ENCODE data around the gene ADGRB2. TPM values are rescaled to one million over a fixed set of nuclear protein-coding genes. Genes with fewer than 3 reads are reported as not detected.
"Not testable (repeated sequence)": the region's sequence is repeated elsewhere in the genome, so short reads cannot be mapped to it uniquely, and the experiment has no call there.

The ADGRB2 gene
- total RNA-seq, 1 donor from 2014 or later = 21.5 TPM

- Mint-ChIP-seq H3K4me1 (peaks cover 64% of the 10 kb centered on the region), H3K27ac (peak overlapping the region; percentile 100), H3K9me3 (no peaks in the 10 kb centered on the region), H3K27me3 (ENCODE audit: low read depth) (peaks cover 9% of the 10 kb centered on the region), H3K36me3 (no peaks in the 10 kb centered on the region), H3K4me3 (peak overlapping the region; percentile 75)
- TF ChIP-seq CTCF (IDR thresholded peaks at IDR 0.05; ENCODE audit: unreplicated experiment) = no peak
- peak; percentile 40 to 64 for DNase-seq (ENCODE audit: low spot score in 2 of 2, unreplicated experiment in 2 of 2)
Observed at GRCh38 chr1:31714442-31715086, 49.6 kb downstream of the ADGRB2 start.

- Mint-ChIP-seq H3K4me3 (peak overlapping the region; percentile 23), H3K4me1 (peaks cover 60% of the 10 kb centered on the region), H3K9me3 (no peaks in the 10 kb centered on the region), H3K27me3 (ENCODE audit: low read depth) (peaks cover 7% of the 10 kb centered on the region), H3K27ac (peak overlapping the region; percentile 100), H3K36me3 (no peaks in the 10 kb centered on the region)
- peak in 1 of 2 experiments; percentile 57 for DNase-seq (ENCODE audit: low spot score in 2 of 2, unreplicated experiment in 2 of 2)
- TF ChIP-seq CTCF (IDR thresholded peaks at IDR 0.05; ENCODE audit: unreplicated experiment) = no peak
Observed at GRCh38 chr1:31712630-31713029, 51.5 kb downstream of the ADGRB2 start.

GRCh38 chr1:31712068-31712467 lies 52.1 kb downstream of the ADGRB2 start:
- Mint-ChIP-seq H3K4me3 (no peak overlapping the region), H3K27me3 (ENCODE audit: low read depth) (peaks cover 3% of the 10 kb centered on the region), H3K27ac (peak overlapping the region; percentile 100), H3K36me3 (no peaks in the 10 kb centered on the region), H3K9me3 (no peaks in the 10 kb centered on the region), H3K4me1 (peaks cover 58% of the 10 kb centered on the region)
- DNase-seq (ENCODE audit: low spot score in 2 of 2, unreplicated experiment in 2 of 2) = no peak
- TF ChIP-seq CTCF (IDR thresholded peaks at IDR 0.05; ENCODE audit: unreplicated experiment) = no peak

- no peak overlapping the region for H3K27ac Mint-ChIP-seq
- no peak overlapping the region for H3K4me3 Mint-ChIP-seq
- TF ChIP-seq CTCF (IDR thresholded peaks at IDR 0.05; ENCODE audit: unreplicated experiment) = no peak
- H3K36me3 Mint-ChIP-seq = no peaks in the 10 kb centered on the region
- peaks cover 3% of the 10 kb centered on the region for H3K27me3 Mint-ChIP-seq (ENCODE audit: low read depth)
- H3K9me3 Mint-ChIP-seq = no peaks in the 10 kb centered on the region
- peaks cover 55% of the 10 kb centered on the region for H3K4me1 Mint-ChIP-seq
- DNase-seq (ENCODE audit: low spot score in 2 of 2, unreplicated experiment in 2 of 2) = no peak
Observed at GRCh38 chr1:31708324-31708723, 55.8 kb downstream of the ADGRB2 start.

GRCh38 chr1:31707711-31708110 lies 56.4 kb downstream of the ADGRB2 start:
- DNase-seq (ENCODE audit: low spot score in 2 of 2, unreplicated experiment in 2 of 2) = no peak
- Mint-ChIP-seq H3K27me3 (ENCODE audit: low read depth) (peaks cover 3% of the 10 kb centered on the region), H3K4me3 (no peak overlapping the region), H3K27ac (peak overlapping the region; percentile 22), H3K9me3 (no peaks in the 10 kb centered on the region), H3K4me1 (peaks cover 55% of the 10 kb centered on the region), H3K36me3 (no peaks in the 10 kb centered on the region)
- no peak for TF ChIP-seq CTCF (IDR thresholded peaks at IDR 0.05; ENCODE audit: unreplicated experiment)

- not testable (repeated sequence) for H3K27me3 Mint-ChIP-seq (ENCODE audit: low read depth); DNase-seq (ENCODE audit: low spot score in 2 of 2, unreplicated experiment in 2 of 2); H3K4me3 Mint-ChIP-seq; H3K9me3 Mint-ChIP-seq; H3K36me3 Mint-ChIP-seq
- Mint-ChIP-seq H3K4me1 (peaks cover 54% of the 10 kb centered on the region), H3K27ac (peak overlapping the region; percentile 22)
Observed at GRCh38 chr1:31707059-31707600, 57.0 kb downstream of the ADGRB2 start.

All from mesothelial cell of epicardium (in vitro differentiated cells).